OCI-LY1 (cell line): ENCODE measurements around the gene CCT7.
"Not testable (repeated sequence)": the region's sequence is repeated elsewhere in the genome, so short reads cannot be mapped to it uniquely, and the experiment has no call there.

Experiments
- EZH2 ChIP-seq: fragments of 200-600 bp; sonication (generic), shearing (Covaris generic); IDR thresholded peaks from 2 replicates; pipeline ENCODE4 v1.8.0; 2017; ENCODE audit warnings: borderline replicate concordance, mixed run types, mild to moderate bottlenecking, antibody characterized with exemption, low read length, moderate library complexity, mixed read lengths
- TF ChIP-seq, protein P1 (sequence below): fragments of 200-600 bp; sonication (generic), shearing (Covaris generic); IDR thresholded peaks from 2 replicates; pipeline ENCODE4 v1.5.1; 2017; ENCODE audit warnings: mild to moderate bottlenecking, antibody characterized with exemption, low read length, moderate library complexity, mixed read lengths

DNA sequence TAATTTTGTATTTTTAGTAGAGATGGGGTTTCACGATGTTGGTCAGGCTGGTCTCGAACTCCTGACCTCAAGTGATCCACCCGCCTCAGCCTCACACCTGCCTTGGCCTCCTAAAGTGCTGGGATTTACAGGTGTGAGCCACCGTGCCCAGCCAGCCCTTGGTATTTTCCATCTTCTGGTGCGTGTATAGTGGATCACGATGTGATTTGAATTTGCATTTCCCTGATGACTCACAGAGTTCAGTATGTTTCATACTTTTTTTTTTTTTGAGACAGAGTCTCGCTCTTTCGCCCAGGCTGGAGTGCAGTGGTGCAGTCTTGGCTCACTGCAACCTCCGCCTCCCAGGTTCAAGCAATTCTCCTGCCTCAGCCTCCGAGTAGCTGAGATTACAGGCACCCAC is 33.8 kb upstream of the CCT7 start:
- TF ChIP-seq, protein P1, sequence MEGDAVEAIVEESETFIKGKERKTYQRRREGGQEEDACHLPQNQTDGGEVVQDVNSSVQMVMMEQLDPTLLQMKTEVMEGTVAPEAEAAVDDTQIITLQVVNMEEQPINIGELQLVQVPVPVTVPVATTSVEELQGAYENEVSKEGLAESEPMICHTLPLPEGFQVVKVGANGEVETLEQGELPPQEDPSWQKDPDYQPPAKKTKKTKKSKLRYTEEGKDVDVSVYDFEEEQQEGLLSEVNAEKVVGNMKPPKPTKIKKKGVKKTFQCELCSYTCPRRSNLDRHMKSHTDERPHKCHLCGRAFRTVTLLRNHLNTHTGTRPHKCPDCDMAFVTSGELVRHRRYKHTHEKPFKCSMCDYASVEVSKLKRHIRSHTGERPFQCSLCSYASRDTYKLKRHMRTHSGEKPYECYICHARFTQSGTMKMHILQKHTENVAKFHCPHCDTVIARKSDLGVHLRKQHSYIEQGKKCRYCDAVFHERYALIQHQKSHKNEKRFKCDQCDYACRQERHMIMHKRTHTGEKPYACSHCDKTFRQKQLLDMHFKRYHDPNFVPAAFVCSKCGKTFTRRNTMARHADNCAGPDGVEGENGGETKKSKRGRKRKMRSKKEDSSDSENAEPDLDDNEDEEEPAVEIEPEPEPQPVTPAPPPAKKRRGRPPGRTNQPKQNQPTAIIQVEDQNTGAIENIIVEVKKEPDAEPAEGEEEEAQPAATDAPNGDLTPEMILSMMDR = not testable (repeated sequence)
- not testable (repeated sequence) for TF ChIP-seq EZH2
